ENCODE data around the gene UBR2. TPM values are rescaled to one million over a fixed set of nuclear protein-coding genes. Genes with fewer than 3 reads are reported as not detected.

Gene UBR2
- total RNA-seq, 1 experiment from 2014 or later, result 20.1 TPM

- Mint-ChIP-seq H3K4me3 (ENCODE audit: unreplicated experiment) (no peak overlapping the region), H3K4me1 (ENCODE audit: insufficient read depth, unreplicated experiment) (peaks cover 8% of the 10 kb centered on the region), H3K36me3 (ENCODE audit: insufficient read depth, unreplicated experiment) (peaks cover 87% of the 10 kb centered on the region), H3K27ac (ENCODE audit: low read depth, unreplicated experiment) (no peak overlapping the region), H3K27me3 (ENCODE audit: insufficient read depth, unreplicated experiment) (no peaks in the 10 kb centered on the region), H3K9me3 (ENCODE audit: unreplicated experiment) (no peaks in the 10 kb centered on the region)
- CTCF ChIA-PET, result interaction anchor here (0.6 to 1.0 kb wide), 3 partner anchors 9 to 189 kb away, joined by 3 read pairs; no protein-coding TSS in a partner anchor
- intact Hi-C loops (cut with micrococcal nuclease), result no loop called here
- POLR2A ChIA-PET, result interaction anchor here (0.6 kb wide), 1 partner anchor 33 kb away, joined by 3 read pairs; no protein-coding TSS in a partner anchor
- DNase-seq (ENCODE audit: unreplicated experiment), result no peak
- BruUV-seq (replicated peaks), result no TSS peak
- no peak for TF ChIP-seq CTCF (IDR thresholded peaks at IDR 0.05; ENCODE audit: unreplicated experiment)
Observed at GRCh38 chr6:42688281-42688680, 124.5 kb downstream of the UBR2 start.

GRCh38 chr6:42689371-42689770, 125.5 kb downstream of the UBR2 start:
- TF ChIP-seq CTCF (IDR thresholded peaks at IDR 0.05; ENCODE audit: unreplicated experiment), result no peak
- H3K27me3 Mint-ChIP-seq (ENCODE audit: insufficient read depth, unreplicated experiment), result no peaks in the 10 kb centered on the region
- H3K36me3 Mint-ChIP-seq (ENCODE audit: insufficient read depth, unreplicated experiment), result peaks cover 84% of the 10 kb centered on the region
- DNase-seq (ENCODE audit: unreplicated experiment), result no peak
- H3K4me1 Mint-ChIP-seq (ENCODE audit: insufficient read depth, unreplicated experiment), result peaks cover 14% of the 10 kb centered on the region
- no peaks in the 10 kb centered on the region for H3K9me3 Mint-ChIP-seq (ENCODE audit: unreplicated experiment)
- CTCF ChIA-PET, result interaction anchor here (0.5 to 1.3 kb wide), 2 partner anchors 32 to 188 kb away, joined by 5 to 7 read pairs; no protein-coding TSS in a partner anchor
- no peak overlapping the region for H3K4me3 Mint-ChIP-seq (ENCODE audit: unreplicated experiment)
- intact Hi-C loops (cut with micrococcal nuclease), result no loop called here
- BruUV-seq (replicated peaks), result no TSS peak
- H3K27ac Mint-ChIP-seq (ENCODE audit: low read depth, unreplicated experiment), result no peak overlapping the region
- POLR2A ChIA-PET, result interaction anchor here (0.7 kb wide), 1 partner anchor 367 kb away, joined by 3 read pairs; no protein-coding TSS in a partner anchor

GRCh38 chr6:42690151-42690702, 126.4 kb downstream of the UBR2 start:
- H3K9me3 Mint-ChIP-seq (ENCODE audit: unreplicated experiment), result no peaks in the 10 kb centered on the region
- H3K36me3 Mint-ChIP-seq (ENCODE audit: insufficient read depth, unreplicated experiment), result peaks cover 84% of the 10 kb centered on the region
- no peak overlapping the region for H3K4me3 Mint-ChIP-seq (ENCODE audit: unreplicated experiment)
- DNase-seq (ENCODE audit: unreplicated experiment), result no peak
- no peak overlapping the region for H3K27ac Mint-ChIP-seq (ENCODE audit: low read depth, unreplicated experiment)
- BruUV-seq (replicated peaks), result no TSS peak
- H3K4me1 Mint-ChIP-seq (ENCODE audit: insufficient read depth, unreplicated experiment), result peaks cover 19% of the 10 kb centered on the region
- no peak for TF ChIP-seq CTCF (IDR thresholded peaks at IDR 0.05; ENCODE audit: unreplicated experiment)
- intact Hi-C loops (cut with micrococcal nuclease), result no loop called here
- POLR2A ChIA-PET, result interaction anchor here (0.9 to 1.3 kb wide), 2 partner anchors 36 to 189 kb away, joined by 3 read pairs; partner anchors contain the start of gene RPL7L1
- CTCF ChIA-PET, result interaction anchor here (0.5 kb wide), 1 partner anchor 33 kb away, joined by 5 read pairs; no protein-coding TSS in a partner anchor
- no peaks in the 10 kb centered on the region for H3K27me3 Mint-ChIP-seq (ENCODE audit: insufficient read depth, unreplicated experiment)

GRCh38 chr6:42690872-42691271, 127.0 kb downstream of the UBR2 start:
- TF ChIP-seq CTCF (IDR thresholded peaks at IDR 0.05; ENCODE audit: unreplicated experiment), result no peak
- H3K27me3 Mint-ChIP-seq (ENCODE audit: insufficient read depth, unreplicated experiment), result no peaks in the 10 kb centered on the region
- DNase-seq (ENCODE audit: unreplicated experiment), result no peak
- intact Hi-C loops (cut with micrococcal nuclease), result no loop called here
- H3K27ac Mint-ChIP-seq (ENCODE audit: low read depth, unreplicated experiment), result no peak overlapping the region
- peaks cover 19% of the 10 kb centered on the region for H3K4me1 Mint-ChIP-seq (ENCODE audit: insufficient read depth, unreplicated experiment)
- ChIA-PET CTCF (interaction anchor here (0.8 to 1.0 kb wide), 3 partner anchors 11 to 35 kb away, joined by 3 to 5 read pairs (median 4); no protein-coding TSS in a partner anchor), POLR2A (interaction anchor here (0.9 to 1.6 kb wide), 3 partner anchors 36 to 188 kb away, joined by 3 to 5 read pairs (median 3); partner anchors contain the start of gene RPL7L1)
- BruUV-seq (replicated peaks), result no TSS peak
- H3K9me3 Mint-ChIP-seq (ENCODE audit: unreplicated experiment), result no peaks in the 10 kb centered on the region
- peaks cover 84% of the 10 kb centered on the region for H3K36me3 Mint-ChIP-seq (ENCODE audit: insufficient read depth, unreplicated experiment)
- no peak overlapping the region for H3K4me3 Mint-ChIP-seq (ENCODE audit: unreplicated experiment)
